Neuronal stem cell (in vitro differentiated cells): ENCODE results near the gene TBL3.

Source experiments
- DNase-seq: peaks from one replicate; pipeline ENCODE4 v3.0.0-alpha.2; 2013; ENCODE audit warnings: low spot score
- H2AFZ ChIP-seq: one replicate; pipeline ENCODE4 v1.6.1; 2013; ENCODE audit warnings: mild to moderate bottlenecking, low read length, inconsistent platforms
- H2AK5ac ChIP-seq: 2 replicates; pipeline ENCODE4 v1.6.1; 2013; ENCODE audit warnings: low read depth, mild to moderate bottlenecking, inconsistent platforms, low read length, moderate library complexity, mixed read lengths
- H2BK120ac ChIP-seq: 2 replicates; pipeline ENCODE4 v1.6.1; 2013; ENCODE audit warnings: low read depth, mild to moderate bottlenecking, inconsistent platforms, low read length, moderate library complexity, mixed read lengths
- H2BK12ac ChIP-seq: one replicate; pipeline ENCODE4 v1.6.1; 2013; ENCODE audit warnings: low read length, inconsistent platforms
- H2BK15ac ChIP-seq: 2 replicates; pipeline ENCODE4 v1.6.1; 2013; ENCODE audit warnings: mild to moderate bottlenecking, low read length, inconsistent platforms, mixed read lengths
- H2BK5ac ChIP-seq: one replicate; pipeline ENCODE4 v1.6.1; 2013; ENCODE audit warnings: inconsistent platforms, mild to moderate bottlenecking, low read length, moderate library complexity
- H3K14ac ChIP-seq: one replicate; pipeline ENCODE4 v1.6.1; 2013; ENCODE audit warnings: low read length, inconsistent platforms
- H3K18ac ChIP-seq: 2 replicates; pipeline ENCODE4 v1.6.1; 2013; ENCODE audit warnings: low read length, inconsistent platforms
- H3K23ac ChIP-seq: 2 replicates; pipeline ENCODE4 v1.6.1; 2013; ENCODE audit warnings: low read depth, mild to moderate bottlenecking, mixed read lengths, low read length, inconsistent platforms; ENCODE audit not compliant: poor library complexity
- H3K27ac ChIP-seq: replicated peaks from 3 replicates; pipeline ENCODE4 v1.5.1; 2013; ENCODE audit warnings: low read length, inconsistent platforms
- H3K27me3 ChIP-seq, 3 experiments: 2 replicates each; pipeline ENCODE4 v1.6.1; 2013; ENCODE audit warnings: low read length in 3 of 3, mild to moderate bottlenecking in 2 of 3, inconsistent platforms in 1 of 3, low read depth in 1 of 3, mixed read lengths in 1 of 3, moderate library complexity in 1 of 3; ENCODE audit not compliant: control insufficient read depth in 3 of 3, insufficient read depth in 3 of 3
- H3K36me3 ChIP-seq, 2 donors: replicated peaks in 1 of 2; 2 replicates each; pipeline ENCODE4 v1.6.1; 2013; ENCODE audit warnings: low read length in 2 of 2; ENCODE audit not compliant: control insufficient read depth in 2 of 2, insufficient read depth in 2 of 2
- H3K4ac ChIP-seq: 2 replicates; pipeline ENCODE4 v1.6.1; 2013; ENCODE audit warnings: inconsistent platforms, mild to moderate bottlenecking, low read length, moderate library complexity
- H3K4me1 ChIP-seq, 2 donors: 1 replicate in 1 of 2; 2 replicates in 1 of 2; pipeline ENCODE4 v1.6.1; 2013; ENCODE audit warnings: low read length in 2 of 2, low read depth in 1 of 2; ENCODE audit not compliant: control insufficient read depth in 2 of 2, insufficient read depth in 1 of 2
- H3K4me2 ChIP-seq: one replicate; pipeline ENCODE4 v1.6.1; 2013; ENCODE audit warnings: mild to moderate bottlenecking, low read length, inconsistent platforms; ENCODE audit not compliant: insufficient read depth, poor library complexity, severe bottlenecking
- H3K4me3 ChIP-seq, 2 donors: 2 replicates each; pipeline ENCODE4 v1.5.1; 2013; ENCODE audit warnings: low read length in 2 of 2, mild to moderate bottlenecking in 2 of 2, inconsistent platforms in 1 of 2, moderate library complexity in 1 of 2
- H3K79me1 ChIP-seq: one replicate; pipeline ENCODE4 v1.6.1; 2013; ENCODE audit warnings: low read depth, mild to moderate bottlenecking, inconsistent platforms, low read length, moderate library complexity
- H3K9ac ChIP-seq: one replicate; pipeline ENCODE4 v1.6.1; 2013; ENCODE audit warnings: mild to moderate bottlenecking, low read depth, low read length, inconsistent platforms; ENCODE audit not compliant: poor library complexity
- H3K9me3 ChIP-seq, 2 donors: replicated peaks in 1 of 2; 2 replicates each; pipeline versions ENCODE3 to v1.6.1; 2013; ENCODE audit warnings: low read length in 2 of 2, mild to moderate bottlenecking in 2 of 2, inconsistent platforms in 1 of 2, low read depth in 1 of 2, mixed read lengths in 1 of 2, moderate library complexity in 1 of 2; ENCODE audit not compliant: control insufficient read depth in 2 of 2, insufficient read depth in 1 of 2
- H4K8ac ChIP-seq: one replicate; pipeline ENCODE4 v1.6.1; 2013; ENCODE audit warnings: low read depth, mild to moderate bottlenecking, inconsistent platforms, low read length, moderate library complexity
- H4K91ac ChIP-seq: one replicate; pipeline ENCODE4 v1.6.1; 2013; ENCODE audit warnings: low read length, low read depth, mild to moderate bottlenecking, inconsistent platforms; ENCODE audit not compliant: poor library complexity
- WGBS, 2 donors: extraction: QIAGEN DNeasy Blood & Tissue Kit; methylation state at CpG; one replicate each; pipeline ENCODE4 v1.1.7; 2013; ENCODE audit warnings: missing lambda C conversion rate in 2 of 2, mixed read lengths in 1 of 2; ENCODE audit not compliant: insufficient read length in 2 of 2, insufficient replicate concordance in 1 of 2; ENCODE audit errors: extremely low coverage in 2 of 2; 5-methylcytosine and 5-hydroxymethylcytosine counted together

The TBL3 gene

GRCh38 chr16:2028146-2028545 is 56.3 kb downstream of the TBL3 start:
- peak overlapping the region; percentile 36 for H2BK120ac ChIP-seq
- H3K4me3 ChIP-seq, result no peak overlapping the region
- H3K4me1 ChIP-seq, result peaks cover 4 to 10% of the 10 kb centered on the region in 2 donors
- no peak overlapping the region for H3K4me2 ChIP-seq
- peak overlapping the region; percentile 24 for H2AK5ac ChIP-seq
- H3K23ac ChIP-seq, result peak overlapping the region; percentile 58
- H4K8ac ChIP-seq, result no peak overlapping the region
- no peak overlapping the region for H2BK15ac ChIP-seq
- peaks cover 3 to 40% (median 33%) of the 10 kb centered on the region in 3 experiments for H3K27me3 ChIP-seq
- no peaks in the 10 kb centered on the region for H3K36me3 ChIP-seq
- H2AFZ ChIP-seq, result no peak overlapping the region
- no peak overlapping the region for H3K27ac ChIP-seq
- H4K91ac ChIP-seq, result no peak overlapping the region
- H3K9me3 ChIP-seq, result peaks cover 4 to 5% of the 10 kb centered on the region in 2 donors
- H3K18ac ChIP-seq, result no peak overlapping the region
- peaks cover 4% of the 10 kb centered on the region for H3K79me1 ChIP-seq
- H2BK12ac ChIP-seq, result peak overlapping the region; percentile 75
- WGBS, 2 donors, result no CpG with 5 or more reads among the region's 3 CpGs
- H3K9ac ChIP-seq, result no peak overlapping the region
- H3K4ac ChIP-seq, result no peak overlapping the region
- DNase-seq, result no peak
- no peak overlapping the region for H3K14ac ChIP-seq
- peak overlapping the region; percentile 53 for H2BK5ac ChIP-seq

- no peak overlapping the region for H4K91ac ChIP-seq
- no CpG with 5 or more reads among the region's 18 CpGs for WGBS, 2 donors
- H2AFZ ChIP-seq, result no peak overlapping the region
- H2BK120ac ChIP-seq, result no peak overlapping the region
- peaks cover 9 to 10% of the 10 kb centered on the region in 2 donors for H3K4me1 ChIP-seq
- H3K27ac ChIP-seq, result no peak overlapping the region
- H2BK15ac ChIP-seq, result no peak overlapping the region
- peak overlapping the region; percentile 24 for H3K9ac ChIP-seq
- H2AK5ac ChIP-seq, result peak overlapping the region; percentile 53
- no peaks in the 10 kb centered on the region for H3K36me3 ChIP-seq
- DNase-seq, result no peak
- no peak overlapping the region for H4K8ac ChIP-seq
- peaks cover 4% of the 10 kb centered on the region for H3K79me1 ChIP-seq
- H3K4me2 ChIP-seq, result no peak overlapping the region
- no peak overlapping the region for H3K4me3 ChIP-seq
- H3K23ac ChIP-seq, result peak overlapping the region; percentile 43
- H3K27me3 ChIP-seq, result peaks cover 3 to 40% (median 32%) of the 10 kb centered on the region in 3 experiments
- peaks cover 4 to 5% of the 10 kb centered on the region in 2 donors for H3K9me3 ChIP-seq
- no peak overlapping the region for H3K14ac ChIP-seq
- H2BK12ac ChIP-seq, result no peak overlapping the region
- peak overlapping the region; percentile 53 for H2BK5ac ChIP-seq
- H3K4ac ChIP-seq, result no peak overlapping the region
- no peak overlapping the region for H3K18ac ChIP-seq
These were observed 56.9 kb downstream of the TBL3 start for GRCh38 chr16:2028620-2029220.

DNA sequence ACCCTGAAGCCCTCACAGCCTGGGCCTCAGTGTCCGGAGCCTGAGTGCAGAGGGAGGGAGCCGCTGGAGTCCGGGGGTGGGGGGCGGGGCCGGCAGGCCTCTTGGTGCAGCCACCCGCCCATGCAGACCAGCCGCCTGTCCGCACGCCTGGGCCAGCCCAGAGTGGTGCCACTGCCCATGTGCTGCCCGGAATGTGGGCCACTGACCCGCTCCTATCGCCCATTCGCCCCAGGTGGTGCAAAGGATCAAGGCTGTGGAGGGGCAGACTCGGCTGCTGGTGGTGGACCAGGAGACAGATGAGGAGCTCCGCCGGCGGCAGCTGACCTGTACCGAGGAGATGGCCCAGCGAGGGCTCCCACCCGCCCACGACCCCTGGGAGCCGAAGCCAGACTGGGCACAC is 57.5 kb downstream of the TBL3 start:
- no peak overlapping the region for H4K91ac ChIP-seq
- H3K23ac ChIP-seq, result no peak overlapping the region
- H2AK5ac ChIP-seq, result peak overlapping the region; percentile 8
- H3K27me3 ChIP-seq, result peaks cover 3 to 38% (median 27%) of the 10 kb centered on the region in 3 experiments
- no peaks in the 10 kb centered on the region for H3K36me3 ChIP-seq
- H2BK12ac ChIP-seq, result no peak overlapping the region
- H3K4me3 ChIP-seq, result no peak overlapping the region
- no peak overlapping the region for H2BK5ac ChIP-seq
- H2BK120ac ChIP-seq, result no peak overlapping the region
- no peak overlapping the region for H3K4me2 ChIP-seq
- DNase-seq, result no peak
- H3K9ac ChIP-seq, result no peak overlapping the region
- WGBS, 2 donors, result no CpG with 5 or more reads among the region's 22 CpGs
- peaks cover 4 to 5% of the 10 kb centered on the region in 2 donors for H3K9me3 ChIP-seq
- no peak overlapping the region for H2AFZ ChIP-seq
- peak overlapping the region; percentile 3 for H3K18ac ChIP-seq
- H3K14ac ChIP-seq, result no peak overlapping the region
- H3K4ac ChIP-seq, result no peak overlapping the region
- H3K4me1 ChIP-seq, result peaks cover 9 to 14% of the 10 kb centered on the region in 2 donors
- no peak overlapping the region for H2BK15ac ChIP-seq
- H3K27ac ChIP-seq, result no peak overlapping the region
- H4K8ac ChIP-seq, result no peak overlapping the region
- H3K79me1 ChIP-seq, result peaks cover 4% of the 10 kb centered on the region

DNA sequence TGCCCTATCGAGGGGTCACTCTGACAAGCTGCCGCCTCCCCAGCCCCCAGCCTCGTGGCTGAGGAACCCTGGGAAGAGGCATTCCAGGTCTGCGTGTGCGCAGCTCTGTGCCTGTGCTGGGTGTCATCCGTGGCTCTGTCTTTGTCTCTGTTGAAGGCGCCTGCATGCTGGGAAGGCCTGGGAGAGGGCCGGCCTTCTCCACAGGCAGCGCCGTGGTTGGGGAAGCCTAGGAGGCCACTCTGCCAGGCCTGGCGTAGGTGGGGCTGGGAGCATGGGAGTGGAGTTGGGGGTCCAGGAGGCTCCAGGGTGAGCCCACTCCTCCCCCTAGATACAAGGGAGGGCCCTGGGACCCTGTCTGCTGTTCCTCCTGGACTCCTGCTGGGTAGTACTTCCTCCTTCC is 58.2 kb downstream of the TBL3 start:
- H3K27me3 ChIP-seq, result peaks cover 3 to 33% (median 25%) of the 10 kb centered on the region in 3 experiments
- no peak overlapping the region for H3K14ac ChIP-seq
- DNase-seq, result no peak
- peak overlapping the region; percentile 38 for H3K18ac ChIP-seq
- WGBS, 2 donors, result no CpG with 5 or more reads among the region's 11 CpGs
- no peak overlapping the region for H2AFZ ChIP-seq
- H2AK5ac ChIP-seq, result no peak overlapping the region
- no peak overlapping the region for H4K91ac ChIP-seq
- no peak overlapping the region for H3K4ac ChIP-seq
- no peak overlapping the region for H3K9ac ChIP-seq
- no peak overlapping the region for H4K8ac ChIP-seq
- no peak overlapping the region for H2BK5ac ChIP-seq
- H2BK12ac ChIP-seq, result no peak overlapping the region
- H3K4me1 ChIP-seq, result peaks cover 9 to 14% of the 10 kb centered on the region in 2 donors
- H3K4me2 ChIP-seq, result no peak overlapping the region
- H3K9me3 ChIP-seq, result peaks cover 3 to 5% of the 10 kb centered on the region in 2 donors
- no peak overlapping the region for H3K27ac ChIP-seq
- peaks cover 4% of the 10 kb centered on the region for H3K79me1 ChIP-seq
- H2BK120ac ChIP-seq, result no peak overlapping the region
- H3K23ac ChIP-seq, result no peak overlapping the region
- no peak overlapping the region for H2BK15ac ChIP-seq
- H3K4me3 ChIP-seq, result no peak overlapping the region
- H3K36me3 ChIP-seq, result no peaks in the 10 kb centered on the region
